B cell (primary cell): ENCODE data around the gene PHRF1.

Experiments used
- EZH2 ChIP-seq: IDR thresholded peaks from 2 replicates; pipeline ENCODE4 v1.6.1; 2012; ENCODE audit warnings: borderline replicate concordance, low read depth, mild to moderate bottlenecking, moderate library complexity, low read length; ENCODE audit not compliant: insufficient read depth, poor library complexity, severe bottlenecking
- TF ChIP-seq, protein P1 (sequence below): fragments of 200-600 bp; IDR thresholded peaks from one replicate; pipeline ENCODE4 v1.8.0; 2022; ENCODE audit warnings: antibody characterized with exemption, mild to moderate bottlenecking

DNA sequence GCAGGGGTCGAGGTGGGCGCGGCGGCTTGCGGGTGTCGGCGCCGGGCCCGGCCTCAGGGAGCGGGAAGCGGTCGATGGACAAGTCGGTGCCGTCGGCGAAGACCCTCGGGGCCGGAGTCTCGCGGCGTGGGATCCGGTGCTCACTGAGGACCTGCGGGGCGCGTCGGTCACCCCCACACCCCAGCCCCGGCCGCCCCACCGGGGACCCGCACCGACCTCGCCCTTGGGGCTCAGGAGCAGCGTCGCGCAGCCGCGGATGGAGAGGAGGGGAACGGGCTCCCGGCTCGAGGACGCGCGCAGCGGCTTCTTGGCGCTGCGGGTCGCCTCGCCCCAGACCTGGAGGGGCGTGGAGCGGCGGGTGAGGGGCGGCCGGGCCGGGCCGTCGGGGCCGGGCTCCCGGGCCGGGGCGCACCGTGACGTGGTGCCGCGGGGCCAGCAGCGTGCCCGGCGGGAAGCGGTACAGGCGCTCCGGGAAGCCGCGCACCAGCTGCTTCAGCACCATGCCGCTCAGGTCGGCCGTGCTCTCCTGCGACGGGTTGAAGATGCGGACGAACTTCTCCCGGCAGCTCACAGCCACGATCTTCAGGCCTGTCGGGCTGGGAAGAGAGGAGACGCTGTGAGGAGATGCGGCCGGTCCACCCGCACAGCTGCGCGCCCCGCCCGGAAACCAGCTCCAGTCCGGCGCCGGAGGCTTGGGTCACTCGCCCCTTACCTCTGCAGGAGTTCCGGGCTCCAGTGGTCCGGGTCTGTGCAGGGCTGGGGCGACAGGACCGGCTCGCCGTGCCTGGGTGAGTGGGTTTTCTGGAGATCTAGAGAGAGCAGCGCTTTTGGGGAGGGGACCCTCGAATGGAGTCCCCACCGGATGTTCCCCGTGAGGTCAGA, 20.2 kb upstream of the PHRF1 start:
- TF ChIP-seq EZH2, result no peak
- TF ChIP-seq, protein P1, sequence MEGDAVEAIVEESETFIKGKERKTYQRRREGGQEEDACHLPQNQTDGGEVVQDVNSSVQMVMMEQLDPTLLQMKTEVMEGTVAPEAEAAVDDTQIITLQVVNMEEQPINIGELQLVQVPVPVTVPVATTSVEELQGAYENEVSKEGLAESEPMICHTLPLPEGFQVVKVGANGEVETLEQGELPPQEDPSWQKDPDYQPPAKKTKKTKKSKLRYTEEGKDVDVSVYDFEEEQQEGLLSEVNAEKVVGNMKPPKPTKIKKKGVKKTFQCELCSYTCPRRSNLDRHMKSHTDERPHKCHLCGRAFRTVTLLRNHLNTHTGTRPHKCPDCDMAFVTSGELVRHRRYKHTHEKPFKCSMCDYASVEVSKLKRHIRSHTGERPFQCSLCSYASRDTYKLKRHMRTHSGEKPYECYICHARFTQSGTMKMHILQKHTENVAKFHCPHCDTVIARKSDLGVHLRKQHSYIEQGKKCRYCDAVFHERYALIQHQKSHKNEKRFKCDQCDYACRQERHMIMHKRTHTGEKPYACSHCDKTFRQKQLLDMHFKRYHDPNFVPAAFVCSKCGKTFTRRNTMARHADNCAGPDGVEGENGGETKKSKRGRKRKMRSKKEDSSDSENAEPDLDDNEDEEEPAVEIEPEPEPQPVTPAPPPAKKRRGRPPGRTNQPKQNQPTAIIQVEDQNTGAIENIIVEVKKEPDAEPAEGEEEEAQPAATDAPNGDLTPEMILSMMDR, result no peak
